ENCODE measurements around the gene GPC5. TPM values are rescaled to one million over a fixed set of nuclear protein-coding genes. Genes with fewer than 3 reads are reported as not detected.

Gene GPC5
- total RNA-seq, 4 donors from 2014 or later = 0.74 to 1.1 TPM; not detected in 2

- TF ChIP-seq CTCF (IDR thresholded peaks at IDR 0.05) = no peak
- no peak for ATAC-seq (ENCODE audit: low FRiP score)
- no peak for DNase-seq (ENCODE audit: low spot score)
These were observed 1407.3 kb downstream of the GPC5 start for GRCh38 chr13:92805766-92806165.

GRCh38 chr13:92806215-92806614, 1407.8 kb downstream of the GPC5 start:
- DNase-seq (ENCODE audit: low spot score) (no peak), ATAC-seq (ENCODE audit: low FRiP score) (peak; percentile 42)
- TF ChIP-seq CTCF (IDR thresholded peaks at IDR 0.05) = no peak

- no peak for TF ChIP-seq CTCF (IDR thresholded peaks at IDR 0.05)
- ATAC-seq (ENCODE audit: low FRiP score) (no peak), DNase-seq (ENCODE audit: low spot score) (no peak)
These were observed 1408.9 kb downstream of the GPC5 start for GRCh38 chr13:92807353-92807752.

- no peak for ATAC-seq (ENCODE audit: low FRiP score)
- no peak for DNase-seq (ENCODE audit: low spot score)
- no peak for TF ChIP-seq CTCF (IDR thresholded peaks at IDR 0.05)
These were observed 1409.5 kb downstream of the GPC5 start for GRCh38 chr13:92807966-92808365.

GRCh38 chr13:92821324-92821723, 1422.9 kb downstream of the GPC5 start:
- no peak for ATAC-seq (ENCODE audit: low FRiP score)

GRCh38 chr13:92823059-92823458, 1424.6 kb downstream of the GPC5 start:
- TF ChIP-seq CTCF (IDR thresholded peaks at IDR 0.05) = no peak
- no peak for ATAC-seq (ENCODE audit: low FRiP score)
- no peak for DNase-seq (ENCODE audit: low spot score)

More at GRCh38 chr13:92821324-92821723, 1422.9 kb downstream of the GPC5 start:
- no peak for DNase-seq (ENCODE audit: low spot score)
- TF ChIP-seq CTCF (IDR thresholded peaks at IDR 0.05) = no peak

GRCh38 chr13:92825938-92826596, 1427.6 kb downstream of the GPC5 start:
- DNase-seq (ENCODE audit: low spot score) (no peak), ATAC-seq (ENCODE audit: low FRiP score) (no peak)
- TF ChIP-seq CTCF (IDR thresholded peaks at IDR 0.05) = no peak
